GM18526 (cell line): ENCODE results near the gene ARL16.

Experiments used
- POLR2A ChIP-seq: IDR thresholded peaks from 3 replicates; pipeline ENCODE4 v1.6.1; 2011; ENCODE audit not compliant: insufficient read length; ENCODE audit errors: extremely low read depth

Gene ARL16, protein sequence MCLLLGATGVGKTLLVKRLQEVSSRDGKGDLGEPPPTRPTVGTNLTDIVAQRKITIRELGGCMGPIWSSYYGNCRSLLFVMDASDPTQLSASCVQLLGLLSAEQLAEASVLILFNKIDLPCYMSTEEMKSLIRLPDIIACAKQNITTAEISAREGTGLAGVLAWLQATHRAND

DNA sequence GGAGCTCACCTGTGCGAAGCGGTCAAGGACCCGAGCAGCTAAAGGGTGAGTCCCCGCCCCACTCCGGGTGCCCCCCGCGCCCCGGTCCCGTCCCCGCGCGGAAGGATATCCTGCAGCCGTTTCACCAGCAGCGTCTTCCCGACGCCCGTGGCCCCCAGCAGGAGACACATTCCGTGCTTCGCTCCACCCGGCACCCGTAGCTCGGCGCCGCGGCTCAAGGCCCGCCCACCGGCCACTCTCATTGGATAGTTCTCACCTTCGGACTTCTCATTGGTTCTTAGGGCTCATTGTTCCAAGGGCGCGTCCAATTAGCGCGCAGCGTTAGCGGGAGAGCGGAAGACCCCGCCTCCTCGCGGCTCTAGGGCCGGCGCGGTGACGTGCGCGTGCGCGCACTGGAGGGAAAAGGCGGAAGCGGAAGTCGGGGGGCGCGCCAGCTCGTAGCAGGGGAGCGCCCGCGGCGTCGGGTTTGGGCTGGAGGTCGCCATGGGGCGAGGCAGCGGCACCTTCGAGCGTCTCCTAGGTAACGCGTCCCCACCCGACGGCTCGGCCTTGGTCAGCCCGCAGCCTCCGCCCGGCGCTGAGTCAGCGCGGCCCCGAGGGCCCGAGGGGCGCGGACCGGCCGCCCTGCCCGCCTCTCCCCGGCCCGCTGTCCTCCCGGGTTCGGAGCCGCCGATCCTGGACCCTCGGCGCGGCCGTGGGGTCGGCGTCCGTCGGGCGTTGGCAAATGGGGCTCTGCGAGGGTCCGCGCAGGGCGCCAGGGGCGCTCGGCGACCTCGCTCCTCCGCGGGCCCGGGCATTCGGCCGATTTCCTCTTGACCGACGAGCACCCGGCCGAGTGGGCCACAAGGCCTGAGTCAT lies at the start of gene ARL16, which contains the start of gene HGS:
Gene ARL16 (minus strand): TSS at position 214 of the 858 bp plus-strand sequence. CDS start 44 bp downstream, at position 170.
Gene HGS (plus strand): TSS at position 428 of the 858 bp plus-strand sequence. CDS start 56 bp downstream, at position 484.
- peak; percentile 73 for TF ChIP-seq POLR2A

DNA sequence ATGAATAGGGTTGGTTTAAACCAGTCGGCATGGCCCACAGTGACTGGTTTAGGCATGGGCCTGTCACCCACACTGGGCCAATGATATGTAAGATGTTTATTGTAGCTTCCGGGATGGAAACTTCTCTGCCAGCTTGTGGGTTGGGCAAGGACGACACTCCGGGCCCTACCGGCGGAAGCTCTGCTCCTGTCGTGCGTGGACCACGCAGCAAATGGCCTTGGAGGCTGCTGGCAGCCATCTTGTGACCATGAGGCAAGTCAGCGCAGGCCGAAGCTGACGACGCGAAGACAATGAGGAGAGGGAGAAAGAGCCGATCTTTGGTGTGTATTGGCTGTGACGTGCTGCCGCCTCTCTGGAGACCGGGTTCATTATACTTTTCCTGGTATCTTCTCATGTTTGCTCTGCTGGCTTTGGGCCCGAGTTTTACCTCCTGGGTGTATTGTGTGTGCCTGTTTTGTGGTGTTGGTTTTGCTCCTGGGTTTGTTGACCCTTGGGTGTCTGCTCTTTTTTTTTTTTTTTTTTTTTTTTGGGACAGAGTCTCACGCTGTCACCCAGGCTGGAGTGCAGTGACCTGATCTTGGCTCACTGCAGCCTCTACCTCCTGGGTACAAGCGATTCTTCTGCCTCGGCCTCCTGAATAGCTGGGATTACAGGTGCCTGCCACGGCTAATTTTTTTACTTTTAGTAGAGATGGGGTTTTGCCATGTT lies 43.9 kb upstream of the ARL16 start:
- no peak for TF ChIP-seq POLR2A

DNA sequence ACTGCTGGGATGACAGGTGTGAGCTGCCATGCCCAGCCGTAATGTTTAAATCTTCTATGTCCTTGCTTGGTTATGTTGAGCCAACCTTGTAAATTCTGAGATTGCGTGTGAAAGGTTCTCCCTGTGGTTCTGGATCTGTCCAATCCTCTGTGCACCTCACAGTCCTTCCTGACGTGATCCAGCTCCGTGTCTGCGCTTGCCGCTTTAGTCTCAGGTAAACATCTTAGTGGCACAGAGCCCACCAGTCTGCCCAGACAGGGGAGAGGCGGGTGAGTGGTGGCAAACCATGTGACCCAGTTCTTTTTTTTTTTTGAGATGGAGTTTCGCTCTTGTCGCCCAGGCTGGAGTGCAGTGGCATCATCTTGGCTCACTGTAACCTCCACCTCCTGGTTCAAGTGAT lies 42.4 kb upstream of the ARL16 start:
- no peak for TF ChIP-seq POLR2A

DNA sequence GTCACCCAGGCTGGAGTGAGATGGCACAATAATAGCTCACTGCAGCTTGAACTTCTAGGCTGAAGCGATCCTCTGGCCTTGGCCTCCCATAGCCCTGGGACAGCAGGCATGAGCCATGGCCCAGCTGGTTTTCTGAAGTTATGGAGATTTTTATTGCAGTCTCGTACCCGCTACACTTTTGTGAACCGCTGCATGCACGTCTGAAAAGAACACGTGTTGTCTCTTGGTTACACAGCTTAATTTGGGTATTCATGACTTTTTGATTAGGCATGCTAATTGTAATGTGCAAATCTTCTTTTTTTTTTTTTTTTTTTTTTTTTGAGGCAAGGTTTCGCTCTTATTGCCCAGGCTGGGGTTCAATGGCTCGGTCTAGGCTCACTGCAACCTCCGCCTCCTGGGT lies 41.8 kb upstream of the ARL16 start:
- no peak for TF ChIP-seq POLR2A

DNA sequence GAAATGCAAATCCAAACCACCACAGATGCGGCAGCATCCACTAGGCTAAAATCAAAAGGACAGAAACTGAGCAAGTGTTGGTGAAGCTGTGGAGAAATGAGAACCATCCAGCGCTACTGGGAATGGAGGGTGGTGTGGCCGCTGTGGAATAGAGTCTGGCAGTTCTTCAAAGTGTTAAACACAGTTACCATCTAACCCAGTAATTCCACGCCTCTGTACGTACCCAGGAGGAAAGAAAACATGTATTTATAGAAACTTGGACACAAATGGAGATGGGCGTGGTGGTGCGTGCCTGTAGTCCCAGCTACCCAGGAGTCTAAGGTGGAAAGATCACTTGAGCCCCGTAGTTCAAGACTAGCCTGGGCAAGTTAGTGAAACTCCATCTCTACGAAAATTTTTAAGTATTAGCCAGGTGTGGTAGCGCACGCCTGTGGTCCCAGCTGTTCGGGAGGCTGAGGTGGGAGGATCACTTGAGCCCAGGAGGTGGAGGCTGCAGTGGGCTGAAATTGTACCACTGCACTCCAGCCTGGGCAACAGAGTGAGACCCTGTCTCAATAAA lies 40.1 kb upstream of the ARL16 start:
- no peak for TF ChIP-seq POLR2A

DNA sequence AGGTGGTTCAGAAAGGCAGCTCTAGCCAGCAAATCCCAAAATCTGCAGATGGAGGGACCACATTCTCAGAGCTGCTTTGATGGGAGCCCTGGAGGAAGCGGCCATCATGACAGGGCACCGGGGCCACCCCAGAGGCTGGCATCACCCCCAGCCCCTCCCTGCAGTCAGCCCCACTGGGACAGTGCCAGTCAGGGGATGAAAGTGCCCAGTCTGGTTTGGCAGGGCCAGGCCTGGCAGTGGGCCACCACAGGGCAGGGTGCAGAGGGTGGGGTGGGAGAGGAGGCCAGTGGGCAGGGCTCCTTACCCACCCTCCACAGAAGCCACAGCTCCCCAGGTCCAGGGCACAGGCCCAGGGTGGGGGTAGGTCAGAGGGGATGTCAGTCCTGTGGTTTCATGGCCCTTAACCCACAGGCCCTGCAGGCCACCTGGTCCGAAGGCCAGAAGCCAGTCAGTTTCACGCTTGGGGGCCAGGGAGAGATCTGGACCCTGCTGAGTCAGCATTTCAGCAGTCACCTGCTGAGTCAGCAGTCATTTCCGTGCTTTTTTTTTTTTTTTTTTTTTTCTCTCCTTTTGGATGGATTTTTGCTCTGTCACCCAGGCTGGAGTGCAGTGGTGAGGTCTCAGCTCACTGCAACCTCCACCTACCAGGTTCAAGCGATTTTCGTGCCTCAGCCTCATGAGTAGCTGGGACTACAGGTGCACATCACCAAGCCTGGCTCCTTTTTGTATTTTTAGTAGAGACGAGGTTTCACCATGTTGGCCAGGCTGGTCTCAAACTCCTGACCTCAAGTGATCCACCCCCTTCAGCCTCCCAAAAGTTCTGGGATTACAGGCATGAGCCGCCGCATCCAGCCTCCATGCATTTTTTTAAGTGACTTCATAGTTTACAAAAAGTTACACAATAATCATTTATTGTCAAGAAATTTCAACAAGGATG lies 38.9 kb upstream of the ARL16 start:
- no peak for TF ChIP-seq POLR2A

DNA sequence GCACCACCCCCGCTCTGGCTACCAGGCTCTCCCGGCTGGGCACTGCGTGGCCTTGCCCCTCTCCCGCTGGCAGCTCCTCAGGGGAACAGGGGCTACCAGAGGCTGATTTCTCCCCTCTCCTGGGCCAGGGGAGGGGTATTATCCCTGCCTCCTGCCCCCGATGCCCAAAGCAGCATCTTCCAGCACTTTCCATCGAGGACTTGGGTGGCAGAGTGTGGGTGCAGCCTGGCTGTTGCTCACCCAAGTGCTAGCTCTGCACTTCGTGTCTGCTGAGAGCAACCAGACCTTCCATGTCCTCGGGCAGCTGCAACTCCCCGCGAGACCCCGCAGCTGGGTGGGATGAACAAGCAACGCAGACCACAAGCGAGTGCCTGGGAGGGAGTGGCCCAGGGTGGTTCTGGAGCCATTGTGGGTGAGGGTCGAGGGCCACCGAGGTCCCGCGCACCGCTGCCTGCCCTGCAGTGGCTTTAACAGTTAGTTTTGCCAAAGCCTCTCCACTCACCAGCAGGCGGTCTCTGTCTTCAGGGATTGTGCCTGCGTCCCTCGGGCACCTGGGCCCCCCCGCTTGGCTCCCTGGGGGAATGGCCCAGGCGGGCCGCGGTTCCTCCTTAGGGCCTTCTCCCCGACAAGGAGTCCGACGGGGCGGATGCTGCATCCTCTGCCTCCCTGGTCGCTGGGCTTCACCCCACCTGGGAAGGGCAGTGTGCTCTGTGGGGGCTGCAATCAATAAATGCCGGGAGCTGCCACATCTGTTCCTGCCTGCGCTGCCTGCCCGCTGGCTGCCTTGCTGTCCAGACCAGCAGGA lies 36.9 kb upstream of the ARL16 start:
- TF ChIP-seq POLR2A: no peak

DNA sequence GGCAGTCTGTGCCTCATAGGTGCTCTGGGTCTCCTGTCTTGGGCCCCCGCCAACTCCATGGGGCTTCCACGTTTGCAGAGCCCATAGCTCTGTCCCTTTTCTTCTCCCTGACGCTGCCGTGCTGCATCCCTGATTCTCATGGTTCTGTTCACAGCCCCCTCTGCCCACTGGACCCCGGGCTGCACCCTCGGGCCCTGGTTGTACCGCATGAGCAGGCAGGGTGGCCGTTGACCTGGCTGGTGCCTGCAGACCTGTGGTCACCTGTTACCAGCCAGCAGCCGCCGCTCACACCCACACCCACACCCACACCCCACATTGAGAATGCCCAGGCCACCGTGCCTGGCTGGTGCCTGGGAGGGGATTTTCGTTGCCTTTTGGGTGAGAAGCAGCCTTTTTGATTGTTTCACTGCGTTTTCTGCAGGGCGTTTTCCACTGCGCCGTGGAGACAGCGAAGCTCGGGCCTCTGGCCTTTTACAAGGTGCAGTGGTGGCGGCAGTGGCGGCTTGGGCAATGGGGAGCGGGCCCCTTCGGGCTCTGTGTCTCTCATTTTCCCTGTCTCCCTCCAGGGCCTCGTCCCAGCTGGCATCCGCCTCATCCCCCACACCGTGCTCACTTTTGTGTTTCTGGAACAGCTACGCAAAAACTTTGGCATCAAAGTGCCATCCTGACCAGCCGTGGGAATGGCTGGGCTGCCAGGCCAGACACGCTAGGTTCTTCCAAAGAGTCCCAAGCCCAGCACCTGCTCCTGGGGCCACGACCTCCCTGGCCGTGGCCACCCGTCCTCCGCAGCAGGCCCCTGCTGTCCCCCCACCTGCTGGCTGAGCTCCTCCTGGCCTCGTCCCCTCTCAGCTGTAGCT lies 36.0 kb upstream of the ARL16 start:
- TF ChIP-seq POLR2A: no peak

DNA sequence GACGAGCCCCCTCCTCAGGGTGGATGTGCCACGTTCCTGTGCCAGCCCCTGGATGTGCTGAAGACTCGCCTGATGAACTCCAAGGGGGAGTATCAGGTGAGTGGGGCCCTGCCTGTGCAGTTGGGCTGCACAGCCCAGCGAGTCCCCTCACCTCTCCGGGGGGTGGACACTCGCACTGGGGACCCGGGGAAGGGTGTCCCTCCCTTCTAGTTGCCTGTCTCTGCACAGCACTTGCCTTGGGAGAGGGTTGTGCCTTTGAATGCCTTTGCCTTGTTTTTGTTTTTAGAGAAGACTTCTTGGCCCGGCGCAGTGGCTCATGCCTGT lies 34.1 kb upstream of the ARL16 start:
- TF ChIP-seq POLR2A: no peak

DNA sequence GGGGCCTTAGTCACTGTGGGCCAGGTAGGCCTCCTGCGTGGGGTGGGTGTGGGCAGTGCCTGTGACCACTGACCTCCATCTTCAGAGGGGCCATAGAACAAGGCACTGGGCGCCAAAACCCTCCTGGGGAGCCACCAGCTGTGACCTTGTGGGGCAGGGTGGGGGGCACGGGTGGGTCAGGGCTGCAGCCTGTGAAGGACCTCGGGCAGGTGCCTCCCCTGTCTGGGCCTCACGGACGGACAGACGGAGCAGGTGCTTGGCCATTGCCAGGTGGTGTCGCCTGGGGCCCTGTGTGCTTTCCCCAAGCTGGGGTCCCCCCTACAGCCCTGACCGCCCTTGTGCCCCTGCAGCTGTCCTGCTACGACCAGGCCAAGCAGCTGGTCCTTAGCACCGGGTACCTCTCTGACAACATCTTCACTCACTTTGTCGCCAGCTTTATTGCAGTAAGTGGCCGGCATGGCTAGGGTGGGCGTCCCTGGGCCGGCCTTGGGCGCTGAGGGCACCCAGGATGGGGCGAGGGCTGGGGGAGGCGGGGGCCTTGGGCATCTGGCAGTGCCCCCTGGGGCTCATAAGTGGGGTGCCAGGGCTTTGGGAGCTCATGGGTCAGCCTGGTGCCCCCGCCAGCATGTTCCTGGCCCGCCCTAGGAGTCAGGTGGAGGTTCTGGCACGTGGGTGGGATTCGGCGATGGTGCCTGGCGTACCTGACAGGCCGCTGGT lies 33.6 kb upstream of the ARL16 start:
- no peak for TF ChIP-seq POLR2A

DNA sequence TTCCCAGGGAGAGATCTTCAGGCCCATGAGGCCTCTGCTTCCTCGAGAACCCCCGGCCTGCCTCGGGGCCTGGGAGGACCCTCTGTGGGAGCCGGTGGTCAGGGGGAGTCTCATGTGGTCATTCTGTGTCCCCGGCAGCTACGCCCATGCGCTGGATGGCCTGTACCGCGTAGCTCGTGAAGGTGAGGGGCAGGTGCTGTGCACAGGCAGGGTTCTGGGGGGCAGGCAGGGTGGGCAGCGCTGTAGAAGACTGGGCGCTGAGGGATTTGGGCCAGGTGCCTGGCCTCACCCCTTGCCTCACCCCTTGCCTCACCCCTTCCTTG lies 33.0 kb upstream of the ARL16 start:
- no peak for TF ChIP-seq POLR2A

DNA sequence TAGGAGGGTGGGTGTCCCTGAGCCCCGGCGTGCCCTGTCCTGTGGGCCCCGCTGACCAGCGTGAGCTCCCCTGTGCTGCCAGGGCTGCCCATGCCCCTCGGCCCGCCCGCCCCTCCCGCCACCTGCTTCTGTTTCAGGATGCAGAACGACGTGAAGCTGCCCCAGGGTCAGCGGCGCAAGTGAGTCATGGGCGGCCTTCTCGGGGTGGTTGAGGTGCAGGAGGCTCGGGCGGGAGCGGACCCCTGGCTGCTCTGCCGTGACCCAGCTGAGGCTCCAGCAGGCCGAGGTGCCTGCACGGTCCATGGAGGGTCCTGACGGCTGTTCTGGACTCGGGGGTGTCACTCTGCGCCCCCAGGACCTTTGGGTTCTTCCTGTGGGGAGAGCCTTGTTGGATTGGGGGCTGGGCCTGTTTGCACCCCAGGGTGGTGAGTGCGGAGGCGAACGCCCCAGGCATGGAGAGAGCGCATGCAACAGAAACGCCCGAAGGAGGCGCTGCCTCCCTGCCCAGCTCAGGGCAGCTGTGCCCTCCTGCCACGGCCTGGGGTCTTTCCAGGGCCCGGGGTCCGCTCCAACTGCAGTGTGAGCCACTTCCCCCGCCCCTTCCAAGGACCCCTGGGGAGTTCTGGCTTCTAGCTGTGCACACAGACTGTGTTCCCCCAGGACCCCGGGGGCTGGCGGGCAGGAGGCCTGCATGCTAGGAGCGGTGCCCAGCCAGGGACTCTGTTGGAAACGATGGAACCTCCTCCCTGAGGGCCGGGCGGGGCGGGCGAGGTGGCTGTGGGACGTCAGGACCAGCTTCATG lies 32.5 kb upstream of the ARL16 start:
- TF ChIP-seq POLR2A: no peak
